AG04450 (cell line): Measurements from ENCODE around the gene CAMTA2. TPM values are rescaled to one million over a fixed set of nuclear protein-coding genes. Genes with fewer than 3 reads are reported as not detected.

Experiments used
- CTCF ChIA-PET: fragments of 300-600, 350-600 bp; formaldehyde crosslinking; extraction: SDS; loops from one replicate; lab custom pipeline; 2022; ENCODE audit warnings: antibody characterized with exemption, inconsistent platforms; lab: Charles Lee
- POLR2A ChIA-PET: fragments of 350-600 bp; formaldehyde crosslinking; extraction: SDS; loops from one replicate; lab custom pipeline; 2021; ENCODE audit warnings: antibody characterized with exemption, inconsistent platforms; lab: Yijun Ruan, JAX
- DNase-seq: peaks from one replicate; pipeline ENCODE4 v3.0.0-alpha.2; 2011; ENCODE audit warnings: low read depth, low spot score
- H3K27ac ChIP-seq: one replicate; pipeline ENCODE4 v1.5.1; 2012; ENCODE audit warnings: low read depth, low read length, control low read depth
- H3K27me3 ChIP-seq: one replicate; pipeline ENCODE4 v1.6.0; 2012; ENCODE audit warnings: low read length; ENCODE audit not compliant: control insufficient read depth, insufficient read depth
- H3K4me3 ChIP-seq: 2 replicates; pipeline ENCODE4 v1.5.1; 2011; ENCODE audit warnings: mild to moderate bottlenecking, low read depth, low read length, control low read depth
- H3K9me3 ChIP-seq: 2 replicates; pipeline ENCODE4 v1.5.1; 2012; ENCODE audit warnings: low read length; ENCODE audit not compliant: control insufficient read depth, insufficient read depth
- polyA plus RNA-seq: library from polyadenylated mRNA; depleted of rRNA; stranded (reverse); fragments of >200 nt; gene quantifications from 2 replicates; pipeline ENCODE4 v1.2.3, GENCODE V29; 2011
- TF ChIP-seq, protein P1 (sequence below): IDR thresholded peaks from 2 replicates; pipeline ENCODE4 v1.5.1; 2011; ENCODE audit warnings: low read depth, low read length, control low read depth, inconsistent platforms

The CAMTA2 gene
- polyA plus RNA-seq, 1 experiment, result 18.0 TPM

DNA sequence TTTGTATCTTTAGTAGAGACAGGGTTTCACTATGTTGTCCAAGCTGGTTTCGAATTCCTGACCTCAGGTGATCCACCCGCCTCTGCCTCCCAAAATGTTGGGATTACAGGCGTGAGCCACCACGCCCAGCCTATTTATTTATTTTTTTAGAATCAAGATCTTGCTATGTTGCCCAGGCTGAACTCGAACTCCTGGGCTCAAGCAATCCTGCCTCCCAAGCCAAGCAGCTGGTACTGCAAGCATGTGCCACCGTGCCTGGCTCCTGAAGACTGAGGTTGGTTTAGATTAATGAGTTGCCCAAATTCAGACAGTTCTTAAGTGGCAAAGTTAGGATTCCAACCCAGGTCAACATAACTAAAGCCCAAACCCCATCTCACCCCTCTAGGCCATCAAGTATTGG is 39.8 kb upstream of the CAMTA2 start:
- TF ChIP-seq, protein P1, sequence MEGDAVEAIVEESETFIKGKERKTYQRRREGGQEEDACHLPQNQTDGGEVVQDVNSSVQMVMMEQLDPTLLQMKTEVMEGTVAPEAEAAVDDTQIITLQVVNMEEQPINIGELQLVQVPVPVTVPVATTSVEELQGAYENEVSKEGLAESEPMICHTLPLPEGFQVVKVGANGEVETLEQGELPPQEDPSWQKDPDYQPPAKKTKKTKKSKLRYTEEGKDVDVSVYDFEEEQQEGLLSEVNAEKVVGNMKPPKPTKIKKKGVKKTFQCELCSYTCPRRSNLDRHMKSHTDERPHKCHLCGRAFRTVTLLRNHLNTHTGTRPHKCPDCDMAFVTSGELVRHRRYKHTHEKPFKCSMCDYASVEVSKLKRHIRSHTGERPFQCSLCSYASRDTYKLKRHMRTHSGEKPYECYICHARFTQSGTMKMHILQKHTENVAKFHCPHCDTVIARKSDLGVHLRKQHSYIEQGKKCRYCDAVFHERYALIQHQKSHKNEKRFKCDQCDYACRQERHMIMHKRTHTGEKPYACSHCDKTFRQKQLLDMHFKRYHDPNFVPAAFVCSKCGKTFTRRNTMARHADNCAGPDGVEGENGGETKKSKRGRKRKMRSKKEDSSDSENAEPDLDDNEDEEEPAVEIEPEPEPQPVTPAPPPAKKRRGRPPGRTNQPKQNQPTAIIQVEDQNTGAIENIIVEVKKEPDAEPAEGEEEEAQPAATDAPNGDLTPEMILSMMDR, result no peak
- Histone ChIP-seq H3K27ac (no peak overlapping the region), H3K27me3 (no peaks in the 10 kb centered on the region), H3K9me3 (no peaks in the 10 kb centered on the region; the same call in 1 of the 2 replicates), H3K4me3 (no peak overlapping the region)
- ChIA-PET POLR2A (no interaction called here), CTCF (interaction anchor here (0.6 to 1.5 kb wide), 4 partner anchors 8 to 118 kb away, joined by 3 to 7 read pairs (median 4); partner anchors contain the start of gene CAMTA2)
- no peak for DNase-seq

- Histone ChIP-seq H3K27me3 (no peaks in the 10 kb centered on the region), H3K4me3 (no peak overlapping the region), H3K27ac (no peak overlapping the region), H3K9me3 (no peaks in the 10 kb centered on the region; the same call in 1 of the 2 replicates)
- TF ChIP-seq, protein P1, result no peak
- CTCF ChIA-PET, result no interaction called here
- no peak for DNase-seq
- POLR2A ChIA-PET, result no interaction called here
Observed at GRCh38 chr17:5024604-5025003, 37.1 kb upstream of the CAMTA2 start.

- H3K27ac ChIP-seq, result no peak overlapping the region
- TF ChIP-seq, protein P1, result no peak
- H3K4me3 ChIP-seq, result no peak overlapping the region
- no peaks in the 10 kb centered on the region; the same call in 1 of the 2 replicates for H3K9me3 ChIP-seq
- ChIA-PET CTCF (no interaction called here), POLR2A (no interaction called here)
- H3K27me3 ChIP-seq, result no peaks in the 10 kb centered on the region
- no peak for DNase-seq
Observed at GRCh38 chr17:5023588-5024147, 36.2 kb upstream of the CAMTA2 start.

DNA sequence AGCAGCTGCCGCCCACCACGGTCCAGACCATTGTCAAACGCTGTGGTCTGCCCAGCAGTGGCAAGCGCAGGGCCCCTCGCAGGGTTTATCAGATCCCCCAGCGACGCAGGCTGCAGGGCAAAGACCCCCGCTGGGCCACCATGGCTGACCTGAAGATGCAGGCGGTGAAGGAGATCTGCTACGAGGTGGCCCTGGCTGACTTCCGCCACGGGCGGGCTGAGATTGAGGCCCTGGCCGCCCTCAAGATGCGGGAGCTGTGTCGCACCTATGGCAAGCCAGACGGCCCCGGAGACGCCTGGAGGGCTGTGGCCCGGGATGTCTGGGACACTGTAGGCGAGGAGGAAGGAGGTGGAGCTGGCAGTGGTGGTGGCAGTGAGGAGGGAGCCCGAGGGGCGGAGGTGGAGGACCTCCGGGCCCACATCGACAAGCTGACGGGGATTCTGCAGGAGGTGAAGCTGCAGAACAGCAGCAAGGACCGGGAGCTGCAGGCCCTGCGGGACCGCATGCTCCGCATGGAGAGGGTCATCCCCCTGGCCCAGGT is 34.8 kb upstream of the CAMTA2 start:
- Histone ChIP-seq H3K4me3 (no peak overlapping the region), H3K9me3 (no peaks in the 10 kb centered on the region; the same call in 1 of the 2 replicates), H3K27me3 (no peaks in the 10 kb centered on the region), H3K27ac (no peak overlapping the region)
- ChIA-PET CTCF (interaction anchor here (0.6 kb wide), 1 partner anchor 8 kb away, joined by 3 read pairs; no protein-coding TSS in a partner anchor), POLR2A (no interaction called here)
- TF ChIP-seq, protein P1, result no peak
- DNase-seq, result no peak

DNA sequence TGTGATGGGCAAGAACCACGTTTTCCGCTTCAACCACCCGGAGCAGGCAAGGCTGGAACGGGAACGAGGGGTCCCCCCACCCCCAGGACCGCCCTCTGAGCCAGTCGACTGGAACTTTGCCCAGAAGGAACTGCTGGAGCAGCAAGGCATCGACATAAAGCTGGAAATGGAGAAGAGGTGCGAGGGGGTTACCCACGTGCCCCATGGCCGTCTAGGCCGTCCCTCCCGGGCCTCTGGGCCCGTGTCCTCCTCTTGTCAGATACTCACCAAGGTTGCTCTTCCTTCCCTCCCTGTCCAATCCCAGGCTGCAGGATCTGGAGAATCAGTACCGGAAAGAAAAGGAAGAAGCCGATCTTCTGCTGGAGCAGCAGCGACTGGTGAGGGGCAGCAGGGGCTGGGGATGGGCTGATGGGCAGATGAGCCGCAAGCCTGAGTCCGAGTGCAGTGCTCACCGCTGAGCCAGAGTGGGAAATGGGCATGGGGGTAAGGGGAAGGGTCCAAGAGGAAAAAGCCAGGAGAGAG is 33.1 kb upstream of the CAMTA2 start:
- no peak for DNase-seq
- no peaks in the 10 kb centered on the region; the same call in 1 of the 2 replicates for H3K9me3 ChIP-seq
- no peaks in the 10 kb centered on the region for H3K27me3 ChIP-seq
- TF ChIP-seq, protein P1, result no peak
- H3K4me3 ChIP-seq, result no peak overlapping the region
- no peak overlapping the region for H3K27ac ChIP-seq
- ChIA-PET CTCF (no interaction called here), POLR2A (no interaction called here)
